Measurements from ENCODE around the gene LAGE3. TPM values are rescaled to one million over a fixed set of nuclear protein-coding genes. Genes with fewer than 3 reads are reported as not detected.

LAGE3 gene
- total and polyA plus RNA-seq, 2 of the 13 experiments (the other 11 are each of a cell fraction or from before 2014, with no cell fraction given): 7.6 to 12.7 TPM

DNA sequence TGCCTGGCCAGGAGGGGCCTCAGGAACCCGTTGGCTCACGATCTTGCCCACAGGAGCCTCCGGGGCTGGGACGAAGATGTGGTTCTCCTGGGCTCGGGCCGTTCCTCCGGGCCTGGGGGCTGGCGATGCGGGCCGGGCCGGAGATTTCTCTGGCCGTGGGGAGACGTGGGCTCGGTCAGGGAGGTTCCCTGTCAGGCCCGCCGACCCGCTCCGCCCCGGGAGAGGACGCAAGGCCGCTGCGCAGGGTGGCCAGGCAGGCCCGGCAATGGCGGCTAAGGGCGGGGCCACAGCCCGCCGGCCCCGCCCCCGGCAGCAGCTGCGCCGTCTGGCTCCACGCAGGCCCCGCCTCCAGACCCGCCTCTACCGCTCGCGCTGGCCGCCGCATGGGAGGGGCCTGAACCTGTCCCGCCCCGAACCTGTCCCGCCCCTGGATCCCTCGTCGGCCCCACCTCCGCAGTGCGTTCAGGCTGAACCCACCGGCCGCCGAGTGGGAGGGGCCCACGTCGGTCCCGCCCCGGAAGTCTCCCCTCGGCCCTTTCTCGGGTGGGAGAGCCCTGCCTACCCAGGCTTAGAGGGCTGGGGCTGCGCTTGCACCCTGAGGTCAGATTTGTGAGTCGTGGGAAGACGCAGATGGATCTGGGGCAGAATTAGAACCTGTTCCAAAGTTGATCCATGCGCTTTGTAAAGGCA lies 37.0 kb upstream of the LAGE3 start, which contains the start of gene FAM3A (continued):
- TF ChIP-seq PRDM10 (CRISPR knock-in tag; IDR thresholded peaks at IDR 0.05; ENCODE audit: low read depth): peak; percentile 48; the same call in 1 of the 2 replicates
- peak; percentile 63; the same call in 1 of the 2 replicates for TF ChIP-seq HDAC1 (CRISPR knock-in tag; IDR thresholded peaks at IDR 0.05)
- TF ChIP-seq WIZ (CRISPR knock-in tag; IDR thresholded peaks at IDR 0.05): no peak
- TF ChIP-seq THAP11 (CRISPR knock-in tag; IDR thresholded peaks at IDR 0.05): peak; percentile 29
- no peak for TF ChIP-seq SP1 (IDR thresholded peaks at IDR 0.05)
- TF ChIP-seq SP1 (CRISPR knock-in tag; IDR thresholded peaks at IDR 0.05): peak; percentile 65; the same call in 1 of the 2 replicates
- no peak for TF ChIP-seq SMARCE1 (IDR thresholded peaks at IDR 0.05; ENCODE audit: borderline replicate concordance)
- no peak for TF ChIP-seq GZF1 (CRISPR knock-in tag; IDR thresholded peaks at IDR 0.05)
- TF ChIP-seq ZFY (CRISPR knock-in tag; IDR thresholded peaks at IDR 0.05): peak; percentile 89
- no peak for TF ChIP-seq ZBTB20 (CRISPR knock-in tag; IDR thresholded peaks at IDR 0.05; ENCODE audit: borderline replicate concordance, low read depth)
- TF ChIP-seq ZBTB3 (CRISPR knock-in tag; IDR thresholded peaks at IDR 0.05; ENCODE audit: borderline replicate concordance, low read depth): no peak
- TF ChIP-seq RBFOX2 (IDR thresholded peaks at IDR 0.05; ENCODE audit: low read depth, low read length): peak; percentile 59; the same call in 1 of the 2 replicates
- TF ChIP-seq ZBTB42 (CRISPR knock-in tag; IDR thresholded peaks at IDR 0.05): no peak
- no peak for TF ChIP-seq U2AF2 (IDR thresholded peaks at IDR 0.05; ENCODE audit: low read depth, low read length)
- no peak for TF ChIP-seq STAT5B (CRISPR knock-in tag; IDR thresholded peaks at IDR 0.05)
- TF ChIP-seq PTBP1 (IDR thresholded peaks at IDR 0.05; ENCODE audit: low read depth, low read length, poor library complexity, severe bottlenecking): no peak
- no peak for TF ChIP-seq SNRNP70 (IDR thresholded peaks at IDR 0.05; ENCODE audit: low read depth, low read length)
- TF ChIP-seq AGO1 (IDR thresholded peaks at IDR 0.05; ENCODE audit: low read depth, low read length, poor library complexity, severe bottlenecking): no peak
- peak; percentile 45; the same call in 1 of the 2 replicates for TF ChIP-seq ETV5 (CRISPR knock-in tag; IDR thresholded peaks at IDR 0.05; ENCODE audit: borderline replicate concordance)
- TF ChIP-seq, protein P1, sequence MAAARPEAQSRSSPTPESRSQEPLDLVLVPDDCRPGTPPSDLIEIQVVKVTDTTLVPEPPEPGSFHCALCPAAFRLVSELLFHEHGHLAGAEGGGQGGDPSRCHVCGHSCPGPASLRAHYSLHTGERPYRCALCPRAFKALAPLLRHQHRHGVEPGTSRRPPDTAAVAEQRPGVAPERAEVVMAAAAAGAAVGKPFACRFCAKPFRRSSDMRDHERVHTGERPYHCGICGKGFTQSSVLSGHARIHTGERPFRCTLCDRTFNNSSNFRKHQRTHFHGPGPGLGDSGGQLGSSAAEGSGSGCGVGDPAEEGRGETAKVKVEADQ (CRISPR knock-in tag; IDR thresholded peaks at IDR 0.05; ENCODE audit: borderline replicate concordance): no peak
- no peak for TF ChIP-seq ZNF614 (CRISPR knock-in tag; IDR thresholded peaks at IDR 0.05; ENCODE audit: borderline replicate concordance)
- no peak for TF ChIP-seq ZNF382 (CRISPR knock-in tag; IDR thresholded peaks at IDR 0.05; ENCODE audit: borderline replicate concordance)
- TF ChIP-seq POLR2A (IDR thresholded peaks at IDR 0.05; ENCODE audit: insufficient read depth in 1 of 2, low read depth in 2 of 2, low read length in 2 of 2): peak; percentile 53 to 67; a peak in 3 of 4 replicates
- no peak for TF ChIP-seq PCBP2 (optimal IDR thresholded peaks at IDR 0.05; ENCODE audit: low read depth, low read length, poor library complexity, severe bottlenecking)
- TF ChIP-seq ZSCAN22 (CRISPR knock-in tag; IDR thresholded peaks at IDR 0.05): no peak
- TF ChIP-seq MIER2 (CRISPR knock-in tag; IDR thresholded peaks at IDR 0.05): no peak
- no peak for TF ChIP-seq KDM3A (CRISPR knock-in tag; IDR thresholded peaks at IDR 0.05; ENCODE audit: low read depth)
- peak; percentile 92 for TF ChIP-seq ZFX (CRISPR knock-in tag; IDR thresholded peaks at IDR 0.05; ENCODE audit: low read depth)
- no peak for TF ChIP-seq REPIN1 (CRISPR knock-in tag; IDR thresholded peaks at IDR 0.05; ENCODE audit: borderline replicate concordance, low read depth)
